Stomach (tissue), 4 donors: ENCODE measurements around the gene ZNF208.
"Not testable (repeated sequence)": the region's sequence is repeated elsewhere in the genome, so short reads cannot be mapped to it uniquely, and the experiment has no call there.

ENCODE experiments used
- CTCF ChIP-seq, 7 experiments: fragments of 450-650 bp in 4 of 7; fragments of 200-600 bp in 3 of 7; sonication (generic) in 3 of 7; IDR thresholded peaks; one replicate each; pipeline ENCODE4 v1.5.1; 2016 to 2019; ENCODE audit warnings: antibody characterized with exemption in 7 of 7, control low read depth in 2 of 7, mild to moderate bottlenecking in 1 of 7
- POLR2A ChIP-seq, 4 donors: fragments of 450-650 bp; IDR thresholded peaks; one replicate each; pipeline ENCODE4 v1.6.1; 2016; ENCODE audit warnings: antibody characterized with exemption in 4 of 4, control low read depth in 2 of 4, mild to moderate bottlenecking in 1 of 4, moderate library complexity in 1 of 4
- POLR2AphosphoS5 ChIP-seq, 3 donors: sonication (generic); formaldehyde crosslinking; IDR thresholded peaks; one replicate each; pipeline ENCODE4 v1.6.1; 2016; ENCODE audit warnings: antibody characterized with exemption in 3 of 3

GRCh38 chr19:22025539-22025938 is 14.8 kb upstream of the ZNF208 start:
- not testable (repeated sequence) for TF ChIP-seq POLR2AphosphoS5, CTCF, POLR2A (IDR thresholded peaks at IDR 0.05)
